Body of pancreas (tissue), 4 donors: Measurements from ENCODE around the gene ZNF469.

Source experiments
- CTCF ChIP-seq, 7 experiments: fragments of 450-650 bp in 4 of 7; fragments of 200-600 bp in 3 of 7; sonication (generic) in 3 of 7; IDR thresholded peaks; one replicate each; pipeline ENCODE4 v1.5.1; 2016 to 2019; ENCODE audit warnings: antibody characterized with exemption in 7 of 7
- POLR2A ChIP-seq, 3 donors: fragments of 450-650 bp; IDR thresholded peaks; one replicate each; pipeline ENCODE4 v1.6.1; 2016; ENCODE audit warnings: antibody characterized with exemption in 3 of 3, mild to moderate bottlenecking in 2 of 3

GRCh38 chr16:88408561-88409142 is 25.9 kb downstream of the ZNF469 start:
- TF ChIP-seq CTCF (IDR thresholded peaks at IDR 0.05): no peak
- no peak for TF ChIP-seq POLR2A (IDR thresholded peaks at IDR 0.05)
